Uterus (tissue), 2 donors: Measurements from ENCODE around the gene KCNMA1.

Experiments used
- POLR2A ChIP-seq, 2 donors: fragments of 450-650 bp; IDR thresholded peaks; one replicate each; pipeline ENCODE4 v1.6.1; 2016; ENCODE audit warnings: antibody characterized with exemption in 2 of 2, mild to moderate bottlenecking in 1 of 2, moderate library complexity in 1 of 2
- TF ChIP-seq, protein P1 (sequence below), 4 experiments: fragments of 200-600 bp in 2 of 4; fragments of 450-650 bp in 2 of 4; sonication (generic) in 2 of 4; IDR thresholded peaks; one replicate each; pipeline ENCODE4 v1.5.1; 2016 to 2019; ENCODE audit warnings: antibody characterized with exemption in 4 of 4, mild to moderate bottlenecking in 2 of 4, moderate library complexity in 1 of 4

DNA sequence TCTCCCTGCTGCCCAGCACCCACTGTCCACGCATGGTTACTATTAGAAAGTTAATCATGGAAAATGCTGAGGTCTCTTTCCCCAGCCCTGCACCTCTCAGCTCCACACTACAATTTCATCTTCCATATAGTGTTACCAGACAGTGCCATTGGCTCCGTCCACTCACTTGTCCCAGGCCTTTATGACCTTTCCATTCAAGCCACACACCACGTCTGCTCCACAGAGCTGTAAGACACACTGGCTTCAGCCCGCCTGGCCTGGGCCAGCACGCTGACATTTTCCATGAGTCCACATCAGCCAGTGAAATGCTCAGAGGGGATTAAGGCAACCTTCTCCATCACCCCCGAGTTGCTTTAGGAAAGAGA lies 118.7 kb downstream of the KCNMA1 start:
- TF ChIP-seq, protein P1, sequence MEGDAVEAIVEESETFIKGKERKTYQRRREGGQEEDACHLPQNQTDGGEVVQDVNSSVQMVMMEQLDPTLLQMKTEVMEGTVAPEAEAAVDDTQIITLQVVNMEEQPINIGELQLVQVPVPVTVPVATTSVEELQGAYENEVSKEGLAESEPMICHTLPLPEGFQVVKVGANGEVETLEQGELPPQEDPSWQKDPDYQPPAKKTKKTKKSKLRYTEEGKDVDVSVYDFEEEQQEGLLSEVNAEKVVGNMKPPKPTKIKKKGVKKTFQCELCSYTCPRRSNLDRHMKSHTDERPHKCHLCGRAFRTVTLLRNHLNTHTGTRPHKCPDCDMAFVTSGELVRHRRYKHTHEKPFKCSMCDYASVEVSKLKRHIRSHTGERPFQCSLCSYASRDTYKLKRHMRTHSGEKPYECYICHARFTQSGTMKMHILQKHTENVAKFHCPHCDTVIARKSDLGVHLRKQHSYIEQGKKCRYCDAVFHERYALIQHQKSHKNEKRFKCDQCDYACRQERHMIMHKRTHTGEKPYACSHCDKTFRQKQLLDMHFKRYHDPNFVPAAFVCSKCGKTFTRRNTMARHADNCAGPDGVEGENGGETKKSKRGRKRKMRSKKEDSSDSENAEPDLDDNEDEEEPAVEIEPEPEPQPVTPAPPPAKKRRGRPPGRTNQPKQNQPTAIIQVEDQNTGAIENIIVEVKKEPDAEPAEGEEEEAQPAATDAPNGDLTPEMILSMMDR (IDR thresholded peaks at IDR 0.05), result no peak
- no peak for TF ChIP-seq POLR2A (IDR thresholded peaks at IDR 0.05)
